Naive thymus-derived CD8-positive, alpha-beta T cell (primary cell): ENCODE data around the gene NR2F6. TPM values are rescaled to one million over a fixed set of nuclear protein-coding genes. Genes with fewer than 3 reads are reported as not detected.

Experiments
- ATAC-seq, 2 donors: fragments of 150-1000 bp; cut with Tn5 transposase in 1 of 2; sonication (Bioruptor Pico), chemical (Tn5 transposase) in 1 of 2; 1 replicate in 1 of 2; 2 replicates in 1 of 2; pipeline ENCODE4 v1.10.0; 2021; ENCODE audit warnings: mild to moderate bottlenecking in 2 of 2, moderate library complexity in 2 of 2
- POLR2A ChIA-PET: fragments of 350-600 bp; sonication (Branson Sonifier 250); formaldehyde crosslinking; loops from one replicate; lab custom pipeline; 2021; ENCODE audit warnings: antibody characterized with exemption; lab: Charles Lee
- DNase-seq, 10 donors: peaks; one replicate each; pipeline versions ENCODE4 v3.0.0 to v3.0.0-alpha.2; 2020 to 2022
- H3K27ac Mint-ChIP-seq, 10 donors: one replicate each; pipeline ENCODE4 v1.8.0; 2020 to 2022; ENCODE audit warnings: mild to moderate bottlenecking in 10 of 10, mixed read lengths in 10 of 10, moderate library complexity in 4 of 10, inconsistent platforms in 1 of 10
- H3K27me3 Mint-ChIP-seq, 5 donors: one replicate each; pipeline ENCODE4 v1.8.0; 2021 to 2022; ENCODE audit warnings: mixed read lengths in 5 of 5
- H3K36me3 Mint-ChIP-seq, 3 donors: one replicate each; pipeline ENCODE4 v1.8.0; 2020 to 2022; ENCODE audit warnings: mixed read lengths in 3 of 3, mild to moderate bottlenecking in 2 of 3, inconsistent platforms in 1 of 3
- H3K4me1 Mint-ChIP-seq, 4 donors: one replicate each; pipeline ENCODE4 v1.8.0; 2021 to 2022; ENCODE audit warnings: mixed read lengths in 4 of 4
- H3K4me3 Mint-ChIP-seq, 10 donors: one replicate each; pipeline ENCODE4 v1.8.0; 2020 to 2022; ENCODE audit warnings: mild to moderate bottlenecking in 10 of 10, mixed read lengths in 10 of 10, moderate library complexity in 6 of 10, inconsistent platforms in 1 of 10
- H3K9me3 Mint-ChIP-seq, 9 donors: one replicate each; pipeline ENCODE4 v1.8.0; 2020 to 2022; ENCODE audit warnings: mixed read lengths in 9 of 9, mild to moderate bottlenecking in 3 of 9, inconsistent platforms in 1 of 9, moderate library complexity in 1 of 9
- polyA plus RNA-seq, 3 donors: library from polyadenylated mRNA; unstranded; fragments of 300-500 nt; fragmentation: Illumina TruSeq; gene quantifications; one replicate each; pipeline ENCODE4 v1.2.3, GENCODE V29; 2021
- total RNA-seq, 8 experiments: library from RNA in 2 of 8; stranded (reverse) in 2 of 8; gene quantifications; one replicate each; pipeline ENCODE4 v1.2.3 and lab custom pipeline; 2021 to 2026

The NR2F6 gene
- total and polyA plus RNA-seq, 5 experiments from 2014 or later = 0.93 to 1.6 (median 1.3) TPM

DNA sequence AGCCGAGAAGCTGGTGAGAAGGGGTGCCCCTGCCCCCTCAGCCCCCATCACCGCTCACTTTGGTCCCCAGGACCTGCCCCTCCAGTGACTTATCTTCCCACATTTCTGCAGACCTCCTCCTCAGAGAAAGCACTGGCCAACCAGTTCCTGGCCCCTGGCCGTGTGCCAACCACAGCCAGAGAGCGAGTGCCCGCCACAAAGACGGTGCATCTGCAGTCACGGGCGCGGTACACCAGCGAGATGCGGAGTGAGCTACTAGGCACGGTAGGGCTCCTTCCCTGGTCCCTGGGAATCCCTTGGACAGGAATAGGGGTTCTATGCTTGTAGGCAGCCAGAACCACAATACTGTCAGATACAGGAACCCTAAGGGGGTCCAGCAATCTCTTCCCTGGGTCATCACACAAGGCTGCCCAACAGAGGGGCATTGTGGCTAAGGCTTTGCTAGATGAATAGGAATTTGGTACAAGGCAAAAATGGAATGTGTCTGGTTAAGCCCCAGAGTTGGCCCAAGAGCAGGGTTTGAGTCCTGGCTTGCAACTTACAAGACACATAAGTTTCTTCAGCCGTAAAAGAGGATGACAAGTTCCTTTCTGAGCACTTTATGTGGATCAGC lies 29.6 kb downstream of the NR2F6 start:
- peak overlapping the region; percentile 83 to 100 (median 99) for H3K27ac Mint-ChIP-seq
- H3K9me3 Mint-ChIP-seq = no peaks in the 10 kb centered on the region
- H3K36me3 Mint-ChIP-seq = peaks cover 0 to 48% (median 15%) of the 10 kb centered on the region in 3 donors
- H3K27me3 Mint-ChIP-seq = no peaks in the 10 kb centered on the region
- H3K4me3 Mint-ChIP-seq = peak overlapping the region; percentile 83 to 95 (median 90)
- POLR2A ChIA-PET = interaction anchor here (0.9 to 5.9 kb wide), 15 partner anchors 11 to 1373 kb away, joined by 3 to 105 read pairs (median 5); partner anchors contain the start of genes BABAM1, HAUS8, MRPL34 and MYO9B
- no peak for DNase-seq
- ATAC-seq = no peak
- H3K4me1 Mint-ChIP-seq = peaks cover 2 to 23% (median 15%) of the 10 kb centered on the region in 4 donors

DNA sequence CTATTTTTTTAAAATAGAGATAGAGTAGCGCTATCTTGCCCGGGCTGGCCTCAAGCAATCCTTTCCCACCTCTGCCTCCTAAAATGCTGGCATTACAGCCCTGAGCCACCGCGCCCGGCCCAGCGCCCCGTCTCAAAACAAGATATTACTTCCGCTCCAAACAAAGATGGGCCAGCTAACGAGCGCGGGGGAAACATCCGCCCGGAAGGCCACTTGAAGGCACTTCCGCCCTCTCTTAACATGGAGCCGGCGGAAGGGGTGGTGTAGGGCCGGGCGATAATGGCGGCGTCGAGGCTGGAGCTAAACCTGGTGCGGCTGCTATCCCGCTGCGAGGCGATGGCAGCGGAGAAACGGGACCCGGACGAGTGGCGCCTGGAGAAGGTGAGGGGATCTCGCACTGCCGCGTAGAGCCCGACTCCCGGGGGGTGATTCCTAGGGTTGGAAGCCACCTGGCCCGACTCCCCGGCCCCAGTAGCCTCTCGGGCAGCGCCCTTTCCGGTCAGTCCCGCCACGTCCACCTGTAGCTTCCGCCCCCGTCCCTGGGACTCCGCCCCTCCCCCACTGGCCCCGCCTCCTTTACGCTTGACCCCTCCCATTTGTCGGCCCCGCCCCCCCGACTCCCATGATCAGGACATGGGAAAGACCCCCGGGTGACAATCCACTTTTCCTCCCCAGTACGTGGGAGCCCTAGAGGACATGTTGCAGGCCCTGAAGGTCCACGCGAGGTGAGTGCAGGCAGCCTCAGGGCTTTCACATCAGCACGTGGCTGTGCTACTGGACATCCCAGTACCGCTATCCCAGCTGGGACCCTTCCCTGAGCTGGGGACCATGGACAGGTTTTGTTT lies 30.4 kb downstream of the NR2F6 start, which contains the start of gene USE1:
Gene USE1 (plus strand): TSS at position 231 of the 845 bp plus-strand sequence. CDS start 49 bp downstream, at position 280.
- DNase-seq (peak; percentile 76 to 95 (median 86)), ATAC-seq (peak; percentile 96 to 99)
- Mint-ChIP-seq H3K4me3 (peak within 1 kb of the TSS; percentile 83 to 95 (median 90)), H3K4me1 (peaks cover 2 to 22% (median 15%) of the 10 kb centered on the region in 4 donors), H3K27me3 (no peaks in the 10 kb centered on the region), H3K9me3 (no peaks in the 10 kb centered on the region), H3K27ac (peak within 1 kb of the TSS; percentile 94 to 100 (median 99)), H3K36me3 (peaks cover 0 to 53% (median 15%) of the 10 kb centered on the region in 3 donors)
- POLR2A ChIA-PET = interaction anchor here (0.6 to 5.9 kb wide), 24 partner anchors 8 to 1374 kb away, joined by 3 to 105 read pairs (median 4); partner anchors contain the start of genes BABAM1, BST2, C19orf44 and CALR3

DNA sequence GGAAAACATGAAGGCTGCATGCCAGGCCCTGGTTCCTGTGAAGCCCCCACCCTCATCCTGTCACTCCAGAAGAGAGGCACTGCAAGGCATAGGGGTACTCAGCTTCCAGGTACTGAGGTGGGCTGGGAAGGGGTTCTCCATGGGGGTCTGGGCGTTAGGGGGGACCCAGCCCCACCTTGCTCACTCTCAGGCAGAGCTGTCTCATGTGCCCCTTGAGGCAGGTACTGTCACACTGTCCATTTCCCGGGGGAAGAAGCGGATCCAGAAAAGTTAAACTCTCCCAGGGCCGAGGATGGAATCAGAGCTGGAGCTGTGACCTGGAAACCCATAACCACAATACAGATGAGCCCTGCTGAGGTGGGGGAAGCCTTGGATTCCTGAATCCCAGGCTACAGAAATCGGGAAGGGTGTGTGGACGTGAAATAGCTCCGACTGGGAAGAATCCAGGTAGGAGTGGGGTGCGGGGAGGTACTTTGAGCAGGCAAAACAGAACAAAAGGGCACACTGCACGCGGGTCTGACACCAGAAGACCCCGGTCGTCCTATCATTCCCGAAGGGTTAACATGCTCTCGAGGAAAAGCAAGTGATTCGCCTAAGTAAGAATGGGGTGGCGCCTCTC lies 31.1 kb downstream of the NR2F6 start:
- H3K4me3 Mint-ChIP-seq = peak overlapping the region; percentile 83 to 95 (median 90)
- H3K9me3 Mint-ChIP-seq = no peaks in the 10 kb centered on the region
- POLR2A ChIA-PET = interaction anchor here (0.6 to 5.9 kb wide), 18 partner anchors 9 to 1375 kb away, joined by 3 to 105 read pairs (median 4); partner anchors contain the start of genes BABAM1, BST2, C19orf44 and CALR3
- ATAC-seq = no peak
- H3K36me3 Mint-ChIP-seq = peaks cover 0 to 57% (median 15%) of the 10 kb centered on the region in 3 donors
- H3K4me1 Mint-ChIP-seq = peaks cover 2 to 19% (median 15%) of the 10 kb centered on the region in 4 donors
- no peak for DNase-seq
- no peaks in the 10 kb centered on the region for H3K27me3 Mint-ChIP-seq
- H3K27ac Mint-ChIP-seq = peak overlapping the region; percentile 94 to 100 (median 99)

DNA sequence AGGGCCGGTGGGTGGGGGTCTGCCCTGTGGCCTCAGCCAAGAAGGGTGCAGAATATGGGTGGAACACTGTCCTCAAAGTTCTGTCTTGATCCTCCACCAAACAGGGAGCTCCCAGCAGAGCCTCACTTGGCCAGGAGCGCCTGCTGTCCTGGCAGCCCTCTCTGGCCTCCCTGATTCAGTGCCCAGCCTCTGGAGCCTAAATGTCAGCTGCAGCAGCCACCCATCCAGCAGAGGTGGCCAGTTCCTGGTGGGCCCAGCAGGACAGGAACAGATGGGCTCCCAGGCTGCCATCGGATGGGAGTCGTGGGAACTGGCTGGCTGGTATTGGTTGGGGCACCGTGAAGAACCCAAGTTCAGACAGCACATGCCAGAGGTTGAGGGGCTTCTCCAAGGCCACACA lies 32.4 kb downstream of the NR2F6 start:
- H3K27me3 Mint-ChIP-seq = no peaks in the 10 kb centered on the region

DNA sequence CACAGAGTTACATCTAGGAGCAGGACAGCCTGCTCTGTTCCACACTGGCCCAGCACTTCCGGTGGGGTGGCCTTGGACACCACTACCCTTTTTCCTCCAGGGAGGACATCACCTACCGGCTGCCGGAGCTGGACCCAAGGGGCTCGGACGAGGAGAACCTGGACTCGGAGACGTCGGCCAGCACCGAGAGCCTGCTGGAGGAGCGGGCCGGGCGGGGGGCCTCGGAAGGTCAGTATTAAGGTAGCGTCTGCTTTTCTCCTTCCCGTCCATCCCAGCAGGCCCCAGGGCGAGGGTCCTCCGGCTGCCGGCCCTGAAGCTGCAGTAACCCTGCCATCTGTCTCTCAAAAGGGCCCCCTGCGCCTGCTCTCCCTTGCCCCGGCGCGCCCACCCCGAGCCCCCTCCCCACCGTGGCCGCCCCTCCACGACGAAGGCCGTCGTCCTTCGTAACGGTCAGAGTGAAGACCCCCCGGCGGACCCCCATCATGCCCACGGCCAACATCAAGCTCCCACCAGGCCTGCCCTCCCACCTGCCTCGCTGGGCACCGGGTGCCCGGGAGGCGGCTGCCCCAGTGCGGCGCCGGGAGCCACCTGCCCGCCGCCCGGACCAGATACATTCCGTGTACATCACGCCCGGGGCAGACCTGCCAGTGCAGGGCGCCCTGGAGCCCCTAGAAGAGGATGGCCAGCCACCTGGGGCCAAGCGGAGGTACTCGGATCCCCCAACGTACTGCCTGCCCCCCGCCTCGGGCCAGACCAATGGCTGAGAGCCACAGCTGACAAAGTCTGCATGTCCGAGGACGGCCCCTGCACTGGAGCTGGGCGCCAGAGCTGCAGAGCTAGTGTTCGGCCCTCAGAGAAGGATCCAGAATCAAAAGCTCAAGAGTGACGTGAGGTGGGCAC lies 33.9 kb downstream of the NR2F6 start:
- no peaks in the 10 kb centered on the region for H3K27me3 Mint-ChIP-seq
- no peak overlapping the region for H3K4me3 Mint-ChIP-seq
- peaks cover 6 to 26% (median 19%) of the 10 kb centered on the region in 4 donors for H3K4me1 Mint-ChIP-seq
- H3K27ac Mint-ChIP-seq = no peak overlapping the region
- no peaks in the 10 kb centered on the region for H3K9me3 Mint-ChIP-seq
- POLR2A ChIA-PET = interaction anchor here (0.6 kb wide), 2 partner anchors 37 to 42 kb away, joined by 3 read pairs; no protein-coding TSS in a partner anchor
- DNase-seq (no peak), ATAC-seq (no peak)
- peaks cover 0 to 51% (median 16%) of the 10 kb centered on the region in 3 donors for H3K36me3 Mint-ChIP-seq

More for the DNA sequence above, 32.4 kb downstream of the NR2F6 start:
- peaks cover 6 to 26% (median 19%) of the 10 kb centered on the region in 4 donors for H3K4me1 Mint-ChIP-seq
- H3K27ac Mint-ChIP-seq = peak overlapping the region in 7 of 10 donors; percentile 8 to 72 (median 57)
- no peaks in the 10 kb centered on the region for H3K9me3 Mint-ChIP-seq
- ATAC-seq (no peak), DNase-seq (no peak)
- H3K36me3 Mint-ChIP-seq = peaks cover 0 to 57% (median 20%) of the 10 kb centered on the region in 3 donors
- POLR2A ChIA-PET = interaction anchor here (5.9 kb wide), 1 partner anchor 14 kb away, joined by 105 read pairs; the partner anchor contains the start of gene OCEL1
- peak overlapping the region in 3 of 10 donors; percentile 16 to 48 (median 34) for H3K4me3 Mint-ChIP-seq

DNA sequence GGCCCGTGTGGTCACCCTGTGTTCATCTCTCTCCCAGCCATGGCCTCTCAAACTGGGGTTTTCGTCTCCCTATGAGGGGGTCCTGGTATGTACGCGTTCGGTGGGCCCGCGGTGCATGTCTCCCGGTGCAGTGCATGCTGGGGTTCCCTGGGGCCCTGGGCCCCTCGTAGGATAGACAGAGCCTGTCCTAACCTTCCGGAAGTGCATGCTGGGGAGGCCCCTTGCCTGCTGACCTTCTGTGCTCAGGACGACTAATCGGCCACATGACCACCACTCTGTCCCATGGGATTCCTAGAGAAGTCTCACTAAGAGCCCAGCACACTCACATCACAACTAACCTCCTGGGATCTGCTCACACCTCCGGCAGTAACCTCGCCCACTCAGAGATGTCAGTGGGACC lies 35.4 kb downstream of the NR2F6 start:
- peak overlapping the region in 1 of 10 donors; percentile 4 for H3K27ac Mint-ChIP-seq
- ATAC-seq = no peak
- DNase-seq = no peak
- peaks cover 0 to 50% (median 16%) of the 10 kb centered on the region in 3 donors for H3K36me3 Mint-ChIP-seq
- no peaks in the 10 kb centered on the region for H3K27me3 Mint-ChIP-seq
- H3K9me3 Mint-ChIP-seq = no peaks in the 10 kb centered on the region
- POLR2A ChIA-PET = no interaction called here
- H3K4me1 Mint-ChIP-seq = peaks cover 6 to 17% (median 14%) of the 10 kb centered on the region in 4 donors
- H3K4me3 Mint-ChIP-seq = peak overlapping the region in 1 of 10 donors; percentile 68

DNA sequence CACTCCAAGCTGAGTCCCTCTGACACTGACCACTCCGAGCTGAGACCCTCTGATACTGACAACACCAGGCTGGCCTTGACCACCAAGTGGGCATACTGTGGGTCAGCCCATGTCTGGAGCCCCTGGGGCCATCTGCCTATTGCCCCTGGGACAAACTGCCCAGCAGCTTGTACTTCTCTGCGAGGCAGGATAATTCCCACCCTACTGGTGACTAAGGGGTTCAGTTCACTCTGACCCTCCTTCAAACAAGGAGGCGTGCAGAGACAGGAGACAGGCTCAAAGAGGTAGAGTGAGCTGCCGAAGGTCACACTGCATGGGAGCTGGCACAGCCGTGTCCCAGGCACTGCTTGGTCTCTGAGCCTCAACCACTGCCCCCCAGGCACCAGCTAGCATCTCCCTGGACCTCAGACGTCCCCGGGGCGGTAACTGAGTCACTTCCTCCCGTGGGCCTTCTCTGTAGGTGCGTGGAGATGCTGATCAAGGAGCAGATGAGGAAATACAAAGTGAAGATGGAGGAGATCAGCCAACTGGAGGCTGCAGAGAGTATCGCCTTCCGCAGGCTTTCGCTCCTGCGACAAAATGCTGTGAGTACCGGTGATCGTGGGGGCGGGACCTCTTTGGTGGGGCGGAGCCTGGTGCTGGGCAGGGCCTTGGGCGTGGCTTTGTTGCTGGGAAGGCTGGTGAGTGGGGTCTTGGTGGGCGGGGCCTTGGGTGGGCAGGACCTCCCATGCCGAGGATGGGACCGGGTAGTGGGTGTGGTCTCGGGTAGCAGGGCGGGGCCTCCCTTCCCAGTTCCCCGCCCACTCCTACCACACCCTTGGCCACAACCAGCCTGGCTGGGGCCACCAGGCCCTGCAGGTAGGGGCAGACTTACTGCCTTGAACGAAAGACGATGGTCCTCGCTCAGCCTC lies 36.3 kb downstream of the NR2F6 start:
- Mint-ChIP-seq H3K9me3 (no peaks in the 10 kb centered on the region), H3K4me3 (no peak overlapping the region), H3K27ac (peak overlapping the region in 6 of 10 donors; percentile 45 to 87 (median 68)), H3K36me3 (peaks cover 0 to 58% (median 16%) of the 10 kb centered on the region in 3 donors), H3K4me1 (peaks cover 1 to 8% (median 6%) of the 10 kb centered on the region in 4 donors), H3K27me3 (no peaks in the 10 kb centered on the region)
- peak in 2 of 10 donors; percentile 17 to 35 for DNase-seq
- POLR2A ChIA-PET = no interaction called here
- ATAC-seq = peak; percentile 24 to 29

DNA sequence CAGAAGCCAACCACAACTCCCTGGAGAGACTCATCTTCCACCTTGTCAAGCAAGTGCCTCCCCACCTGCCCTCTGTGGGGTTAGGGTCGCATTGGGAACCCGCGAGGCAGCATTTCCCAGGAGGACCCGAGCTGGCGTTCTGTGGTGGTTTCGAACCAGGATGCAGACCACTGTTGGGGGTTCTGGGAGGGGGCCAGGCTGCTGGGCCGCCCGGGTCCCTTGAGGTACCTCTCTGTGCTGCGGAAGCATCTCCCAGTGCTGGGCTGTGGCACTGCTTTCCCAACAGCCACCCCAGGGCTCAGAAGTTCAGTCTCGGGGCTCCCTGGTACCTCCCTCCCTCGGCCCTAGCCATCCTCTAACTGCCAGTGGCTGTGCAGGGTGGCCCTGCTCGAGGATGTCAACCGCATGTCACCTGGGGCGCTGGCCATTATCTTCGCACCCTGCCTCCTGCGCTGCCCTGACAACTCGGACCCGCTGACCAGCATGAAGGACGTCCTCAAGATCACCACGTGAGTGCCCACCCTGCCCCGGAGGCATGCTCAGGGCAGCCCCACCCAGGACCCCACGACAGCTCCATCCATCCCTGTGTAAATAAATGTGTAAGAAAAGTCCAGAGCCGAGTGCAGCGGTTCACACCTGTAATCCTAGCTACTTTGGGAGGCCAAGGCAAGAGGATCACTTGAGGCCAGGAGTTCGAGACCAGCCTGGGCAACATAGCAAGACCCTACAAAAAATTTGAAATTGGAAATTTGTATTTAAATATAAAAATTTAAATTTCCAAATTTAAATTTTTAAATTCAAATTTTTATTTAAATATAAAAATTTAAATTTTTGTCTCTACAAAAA lies 38.8 kb downstream of the NR2F6 start:
- no peak for DNase-seq
- Mint-ChIP-seq H3K27ac (peak overlapping the region in 2 of 10 donors; percentile 55 to 82), H3K9me3 (no peaks in the 10 kb centered on the region), H3K4me3 (no peak overlapping the region), H3K36me3 (peaks cover 0 to 69% (median 17%) of the 10 kb centered on the region in 3 donors), H3K27me3 (no peaks in the 10 kb centered on the region), H3K4me1 (peaks cover 0 to 7% (median 5%) of the 10 kb centered on the region in 4 donors)
- POLR2A ChIA-PET = interaction anchor here (0.7 kb wide), 1 partner anchor 15 kb away, joined by 4 read pairs; no protein-coding TSS in a partner anchor
- no peak for ATAC-seq

DNA sequence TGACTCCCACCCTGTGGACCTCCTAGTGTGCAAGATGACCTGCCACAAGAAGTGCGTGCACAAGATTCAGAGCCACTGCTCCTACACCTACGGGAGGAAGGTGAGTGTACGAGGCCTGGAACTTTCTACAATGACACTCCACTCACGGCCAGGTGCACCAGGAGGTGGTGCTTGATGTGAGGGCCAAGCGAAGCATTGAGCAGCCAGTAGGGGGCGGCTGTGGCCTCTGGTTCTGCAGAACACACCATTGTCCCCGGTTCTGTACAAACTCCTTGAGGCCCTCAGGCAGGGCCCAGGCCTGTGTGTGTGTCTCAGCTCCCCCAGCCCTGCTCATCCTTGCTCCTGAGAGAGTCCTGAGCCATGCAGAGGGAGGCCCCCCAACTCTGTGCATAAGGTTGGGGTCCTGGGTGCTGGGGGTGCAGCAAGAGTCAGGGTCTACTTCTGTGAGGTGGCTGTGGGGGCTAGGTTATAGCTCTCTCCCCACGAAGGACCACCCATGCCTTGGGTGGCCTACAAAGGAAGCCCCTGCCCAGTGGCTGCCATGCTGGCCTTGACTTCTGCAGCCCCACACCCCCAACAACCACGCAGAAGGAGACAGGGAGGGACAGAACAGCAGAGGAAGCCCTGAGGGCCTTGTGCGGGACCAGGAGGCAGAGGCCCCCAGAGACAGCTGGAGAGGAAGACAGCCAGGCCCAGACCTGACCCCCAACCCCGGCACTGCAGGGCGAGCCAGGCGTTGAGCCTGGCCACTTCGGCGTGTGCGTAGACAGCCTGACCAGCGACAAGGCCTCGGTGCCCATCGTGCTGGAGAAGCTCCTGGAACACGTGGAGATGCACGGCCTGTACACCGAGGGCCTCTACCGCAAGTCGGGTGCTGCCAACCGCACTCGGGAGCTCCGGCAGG lies 40.2 kb downstream of the NR2F6 start:
- peak overlapping the region in 3 of 10 donors; percentile 29 to 56 (median 46) for H3K27ac Mint-ChIP-seq
- POLR2A ChIA-PET = interaction anchor here (0.6 to 0.8 kb wide), 7 partner anchors 9 to 768 kb away, joined by 3 to 7 read pairs (median 4); partner anchors contain the start of gene ANKLE1
- no peaks in the 10 kb centered on the region for H3K9me3 Mint-ChIP-seq
- ATAC-seq = peak; percentile 80 to 84
- no peak overlapping the region for H3K4me3 Mint-ChIP-seq
- H3K36me3 Mint-ChIP-seq = peaks cover 0 to 75% (median 22%) of the 10 kb centered on the region in 3 donors
- DNase-seq = peak; percentile 41 to 79 (median 54)
- no peaks in the 10 kb centered on the region for H3K27me3 Mint-ChIP-seq
- peaks cover 0 to 7% (median 6%) of the 10 kb centered on the region in 4 donors for H3K4me1 Mint-ChIP-seq
